ENCODE data around the gene DIPK1B. TPM values are rescaled to one million over a fixed set of nuclear protein-coding genes. Genes with fewer than 3 reads are reported as not detected.

Gene DIPK1B
- total RNA-seq, 1 donor from 2014 or later: 60.5 TPM

DNA sequence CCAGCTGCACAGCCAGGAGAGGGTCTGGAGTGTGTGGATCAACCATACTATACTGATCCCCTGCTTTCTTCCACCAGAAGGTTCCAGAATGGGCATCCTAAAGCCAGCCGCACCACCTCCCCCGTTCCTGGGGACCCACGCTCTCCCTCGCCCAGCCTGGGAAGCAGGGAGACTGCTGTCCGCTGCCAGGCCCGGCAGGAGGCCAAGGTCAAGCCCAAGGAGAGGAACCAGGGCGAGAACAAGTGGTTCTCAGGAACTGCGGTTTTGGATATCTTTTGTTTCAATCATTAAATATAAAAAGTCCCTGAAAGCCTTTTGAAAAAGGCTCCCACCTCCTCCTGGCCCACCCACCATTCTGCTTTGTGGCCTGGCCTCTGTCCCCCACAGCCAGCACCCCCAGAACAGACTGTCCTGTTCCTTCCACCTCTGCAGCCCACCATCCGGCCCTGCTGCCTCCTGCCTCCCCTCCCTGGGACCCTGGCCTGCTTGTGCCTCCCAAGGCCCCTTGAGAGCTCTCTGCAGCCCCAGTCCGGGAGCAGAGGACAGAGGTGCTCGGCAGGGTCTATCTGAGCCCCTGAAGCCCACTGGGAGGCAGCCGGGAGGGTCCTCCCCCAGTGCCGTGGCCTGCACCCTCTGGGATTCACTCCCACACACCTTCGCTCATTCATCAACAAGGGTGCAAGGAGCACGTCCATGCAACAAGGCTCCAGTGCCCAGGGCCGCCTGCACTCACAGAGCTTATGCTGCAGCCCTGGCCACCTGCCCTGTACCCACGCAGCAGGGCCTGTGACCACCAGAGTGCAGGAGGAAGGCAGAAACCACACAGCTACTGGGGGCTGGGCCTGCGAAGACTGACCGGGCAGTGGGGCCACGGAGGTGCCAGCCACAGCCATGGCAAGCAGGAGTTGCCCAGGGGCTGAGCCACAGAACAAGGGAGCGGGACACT lies 36.6 kb downstream of the DIPK1B start:
- Mint-ChIP-seq H3K4me1 (no peaks in the 10 kb centered on the region), H3K27ac (no peak overlapping the region), H3K36me3 (no peaks in the 10 kb centered on the region), H3K4me3 (no peak overlapping the region), H3K27me3 (ENCODE audit: low read depth) (peaks cover 16% of the 10 kb centered on the region), H3K9me3 (peaks cover 15% of the 10 kb centered on the region)
- DNase-seq (ENCODE audit: low spot score in 2 of 2, unreplicated experiment in 2 of 2): no peak
- TF ChIP-seq, protein P1, sequence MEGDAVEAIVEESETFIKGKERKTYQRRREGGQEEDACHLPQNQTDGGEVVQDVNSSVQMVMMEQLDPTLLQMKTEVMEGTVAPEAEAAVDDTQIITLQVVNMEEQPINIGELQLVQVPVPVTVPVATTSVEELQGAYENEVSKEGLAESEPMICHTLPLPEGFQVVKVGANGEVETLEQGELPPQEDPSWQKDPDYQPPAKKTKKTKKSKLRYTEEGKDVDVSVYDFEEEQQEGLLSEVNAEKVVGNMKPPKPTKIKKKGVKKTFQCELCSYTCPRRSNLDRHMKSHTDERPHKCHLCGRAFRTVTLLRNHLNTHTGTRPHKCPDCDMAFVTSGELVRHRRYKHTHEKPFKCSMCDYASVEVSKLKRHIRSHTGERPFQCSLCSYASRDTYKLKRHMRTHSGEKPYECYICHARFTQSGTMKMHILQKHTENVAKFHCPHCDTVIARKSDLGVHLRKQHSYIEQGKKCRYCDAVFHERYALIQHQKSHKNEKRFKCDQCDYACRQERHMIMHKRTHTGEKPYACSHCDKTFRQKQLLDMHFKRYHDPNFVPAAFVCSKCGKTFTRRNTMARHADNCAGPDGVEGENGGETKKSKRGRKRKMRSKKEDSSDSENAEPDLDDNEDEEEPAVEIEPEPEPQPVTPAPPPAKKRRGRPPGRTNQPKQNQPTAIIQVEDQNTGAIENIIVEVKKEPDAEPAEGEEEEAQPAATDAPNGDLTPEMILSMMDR (IDR thresholded peaks at IDR 0.05; ENCODE audit: unreplicated experiment): no peak

DNA sequence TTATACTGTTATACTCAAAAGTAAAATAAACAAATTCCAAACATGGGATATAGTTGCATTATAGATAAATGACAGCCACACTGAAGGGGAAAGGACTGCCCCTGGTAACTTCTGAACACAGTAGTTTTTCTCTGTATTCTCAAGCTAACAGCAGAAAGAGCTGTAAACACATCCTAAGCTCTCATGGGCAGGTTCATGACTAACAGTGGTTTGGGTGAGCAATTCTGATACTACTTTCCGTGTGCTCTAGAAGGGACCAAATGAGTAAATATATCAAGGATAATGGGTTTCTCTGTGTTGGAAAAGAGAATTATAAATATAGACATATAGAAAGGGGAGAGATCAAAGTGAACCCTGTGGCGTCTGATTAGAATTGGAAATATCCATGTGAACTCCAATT lies 38.2 kb downstream of the DIPK1B start:
- TF ChIP-seq, protein P1 (IDR thresholded peaks at IDR 0.05; ENCODE audit: unreplicated experiment): no peak
- no peak overlapping the region for H3K27ac Mint-ChIP-seq
- no peak for DNase-seq (ENCODE audit: low spot score in 2 of 2, unreplicated experiment in 2 of 2)
- H3K4me3 Mint-ChIP-seq: no peak overlapping the region
- peaks cover 15% of the 10 kb centered on the region for H3K9me3 Mint-ChIP-seq
- peaks cover 16% of the 10 kb centered on the region for H3K27me3 Mint-ChIP-seq (ENCODE audit: low read depth)
- no peaks in the 10 kb centered on the region for H3K4me1 Mint-ChIP-seq
- H3K36me3 Mint-ChIP-seq: no peaks in the 10 kb centered on the region

DNA sequence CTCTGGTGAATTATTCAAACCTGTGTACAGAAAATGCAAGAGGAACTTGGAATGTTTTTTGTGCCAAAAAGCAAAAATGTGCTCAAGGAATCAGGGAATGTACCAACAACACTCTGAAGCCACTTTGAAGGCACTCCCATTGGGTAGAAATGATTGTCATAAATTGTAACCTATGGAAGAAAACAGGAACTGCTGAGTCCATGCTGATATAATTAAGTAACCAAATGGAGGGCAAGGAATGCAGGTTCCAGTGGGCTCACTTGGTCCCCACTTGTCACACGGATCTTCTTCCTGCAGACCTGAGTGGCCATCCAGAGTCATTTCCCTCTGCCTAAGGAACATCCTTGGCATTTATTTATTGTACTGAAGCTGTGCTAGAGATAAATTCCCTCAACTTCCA lies 38.9 kb downstream of the DIPK1B start:
- no peak for DNase-seq (ENCODE audit: low spot score in 2 of 2, unreplicated experiment in 2 of 2)
- Mint-ChIP-seq H3K4me1 (no peaks in the 10 kb centered on the region), H3K27me3 (ENCODE audit: low read depth) (peaks cover 16% of the 10 kb centered on the region), H3K36me3 (no peaks in the 10 kb centered on the region), H3K27ac (no peak overlapping the region), H3K9me3 (peaks cover 15% of the 10 kb centered on the region), H3K4me3 (no peak overlapping the region)
- TF ChIP-seq, protein P1 (IDR thresholded peaks at IDR 0.05; ENCODE audit: unreplicated experiment): no peak

DNA sequence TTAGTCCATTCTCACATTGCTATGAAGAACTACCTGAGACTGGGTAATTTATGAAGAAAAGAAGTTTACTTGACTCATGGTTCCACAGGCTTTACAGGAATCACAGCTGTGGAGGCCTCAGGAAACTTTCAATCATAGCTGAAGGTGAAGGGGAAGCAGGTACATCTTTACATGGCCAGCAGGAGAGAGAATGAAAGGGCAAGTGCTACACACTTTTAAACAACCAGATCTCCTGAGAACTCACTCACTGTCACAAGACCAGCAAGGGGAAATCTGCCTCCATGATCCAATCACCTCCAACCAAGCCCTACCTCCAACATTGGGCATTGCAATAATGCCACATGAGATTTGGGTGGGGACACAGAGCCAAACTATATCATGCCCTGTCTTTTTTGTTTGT lies 39.4 kb downstream of the DIPK1B start:
- TF ChIP-seq, protein P1 (IDR thresholded peaks at IDR 0.05; ENCODE audit: unreplicated experiment): no peak
- no peaks in the 10 kb centered on the region for H3K36me3 Mint-ChIP-seq
- no peaks in the 10 kb centered on the region for H3K4me1 Mint-ChIP-seq
- peaks cover 16% of the 10 kb centered on the region for H3K27me3 Mint-ChIP-seq (ENCODE audit: low read depth)
- H3K9me3 Mint-ChIP-seq: peaks cover 15% of the 10 kb centered on the region
- DNase-seq (ENCODE audit: low spot score in 2 of 2, unreplicated experiment in 2 of 2): no peak
- H3K27ac Mint-ChIP-seq: no peak overlapping the region
- no peak overlapping the region for H3K4me3 Mint-ChIP-seq

DNA sequence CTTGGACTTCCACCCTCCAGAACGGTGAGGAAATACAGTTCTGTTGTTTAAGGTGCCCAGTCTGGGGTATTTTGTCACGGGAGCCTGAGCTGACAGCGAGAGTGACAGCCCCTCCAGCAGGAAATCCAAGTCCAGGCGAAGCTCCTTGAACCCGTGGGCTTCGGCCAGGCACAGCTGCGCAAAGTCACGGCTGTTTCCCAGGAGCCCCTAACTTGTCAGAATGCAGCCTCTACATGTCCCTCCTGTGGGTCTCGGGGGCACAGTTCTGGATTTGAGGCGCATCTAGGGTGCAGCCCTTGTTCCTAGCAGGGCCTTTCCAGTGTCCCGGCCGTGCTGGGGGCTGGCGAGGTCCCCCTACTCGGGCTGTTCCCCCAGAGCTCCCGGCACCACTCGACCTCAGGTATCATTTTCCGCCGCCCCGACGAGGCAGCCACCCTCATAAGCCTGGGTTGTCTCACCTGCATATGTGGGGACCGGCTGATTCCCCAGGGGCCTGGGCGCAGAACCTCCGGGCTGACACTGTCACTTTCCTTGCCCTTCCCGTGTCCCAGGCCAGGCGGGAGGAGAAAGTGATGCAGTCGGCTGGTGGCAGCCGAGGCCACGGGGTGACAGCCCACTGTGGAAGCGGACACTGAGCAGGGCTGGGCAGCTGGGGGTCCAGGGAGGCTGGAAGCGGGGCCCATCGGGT lies 41.1 kb downstream of the DIPK1B start:
- TF ChIP-seq, protein P1 (IDR thresholded peaks at IDR 0.05; ENCODE audit: unreplicated experiment): no peak
- Mint-ChIP-seq H3K4me1 (no peaks in the 10 kb centered on the region), H3K27me3 (ENCODE audit: low read depth) (peaks cover 16% of the 10 kb centered on the region), H3K4me3 (no peak overlapping the region), H3K27ac (no peak overlapping the region), H3K36me3 (no peaks in the 10 kb centered on the region), H3K9me3 (peaks cover 15% of the 10 kb centered on the region)
- no peak for DNase-seq (ENCODE audit: low spot score in 2 of 2, unreplicated experiment in 2 of 2)

Measured in mesothelial cell of epicardium (in vitro differentiated cells).